ENCODE data around the gene RNF168. TPM values are rescaled to one million over a fixed set of nuclear protein-coding genes. Genes with fewer than 3 reads are reported as not detected.

Gene RNF168
- 9.8 and 10.8 TPM in 2 replicates for total RNA-seq

GRCh38 chr3:196503196-196504076, at the start of gene RNF168:
Gene RNF168, minus strand, starts transcription at chr3:196503768. Its CDS starts 595 bp downstream, at chr3:196503173.

GRCh38 chr3:196514913-196515621, 11.5 kb upstream of the RNF168 start, which contains the start of gene SMCO1:
Gene SMCO1, minus strand, starts transcription at chr3:196515346. Its CDS starts 137 bp downstream, at chr3:196515209.

GRCh38 chr3:196432137-196432879, 71.3 kb downstream of the RNF168 start, which contains the start of gene UBXN7:
Gene UBXN7, minus strand, starts transcription at chr3:196432427. Its CDS starts 28 bp downstream, at chr3:196432399.

Other genes with a start within 250 kb of the RNF168 start
- gene PCYT1A, start 216.0 kb downstream of the RNF168 start, total RNA-seq: 55.0 and 60.2 TPM in 2 replicates
- gene DYNLT2B, start 185.5 kb downstream of the RNF168 start, total RNA-seq: 19.5 and 20.3 TPM in 2 replicates
- gene TM4SF19, start 165.4 kb downstream of the RNF168 start, total RNA-seq: 0.45 TPM in 1 of 2 replicates, not detected in the other
- 5.4 and 6.1 TPM in 2 replicates for gene UBXN7, start 71.3 kb downstream of the RNF168 start, total RNA-seq
- gene SMCO1, start 11.6 kb upstream of the RNF168 start, total RNA-seq: 0.15 and 0.34 TPM in 2 replicates
- 6.7 and 7.2 TPM in 2 replicates for gene WDR53, start 64.8 kb upstream of the RNF168 start, total RNA-seq
- gene FBXO45, start 64.9 kb upstream of the RNF168 start, total RNA-seq: 4.6 and 5.2 TPM in 2 replicates
- under 0.01 and 0.17 TPM in 2 replicates for gene NRROS, start 135.9 kb upstream of the RNF168 start, total RNA-seq
- gene CEP19, start 208.5 kb upstream of the RNF168 start, total RNA-seq: 0.89 and 1.0 TPM in 2 replicates
- gene PIGX, start 208.6 kb upstream of the RNF168 start, total RNA-seq: 19.3 and 26.6 TPM in 2 replicates
- gene PAK2, start 236.1 kb upstream of the RNF168 start, total RNA-seq: 21.4 and 29.3 TPM in 2 replicates

Data from bronchus fibroblast of lung (primary cell).